DND-41 (cell line): ENCODE data around the gene MAP1LC3B2.

Experiments used
- CTCF ChIP-seq: IDR thresholded peaks from 2 replicates; pipeline ENCODE4 v1.5.1; 2012; ENCODE audit warnings: borderline replicate concordance, low read length, moderate library complexity, mild to moderate bottlenecking; ENCODE audit not compliant: poor library complexity, severe bottlenecking; ENCODE audit errors: extremely low read depth
- EZH2 ChIP-seq: IDR thresholded peaks from 3 replicates; pipeline ENCODE4 v1.6.1; 2012; ENCODE audit warnings: borderline replicate concordance, low read depth, mild to moderate bottlenecking, moderate library complexity, low read length, inconsistent platforms; ENCODE audit not compliant: severe bottlenecking

DNA sequence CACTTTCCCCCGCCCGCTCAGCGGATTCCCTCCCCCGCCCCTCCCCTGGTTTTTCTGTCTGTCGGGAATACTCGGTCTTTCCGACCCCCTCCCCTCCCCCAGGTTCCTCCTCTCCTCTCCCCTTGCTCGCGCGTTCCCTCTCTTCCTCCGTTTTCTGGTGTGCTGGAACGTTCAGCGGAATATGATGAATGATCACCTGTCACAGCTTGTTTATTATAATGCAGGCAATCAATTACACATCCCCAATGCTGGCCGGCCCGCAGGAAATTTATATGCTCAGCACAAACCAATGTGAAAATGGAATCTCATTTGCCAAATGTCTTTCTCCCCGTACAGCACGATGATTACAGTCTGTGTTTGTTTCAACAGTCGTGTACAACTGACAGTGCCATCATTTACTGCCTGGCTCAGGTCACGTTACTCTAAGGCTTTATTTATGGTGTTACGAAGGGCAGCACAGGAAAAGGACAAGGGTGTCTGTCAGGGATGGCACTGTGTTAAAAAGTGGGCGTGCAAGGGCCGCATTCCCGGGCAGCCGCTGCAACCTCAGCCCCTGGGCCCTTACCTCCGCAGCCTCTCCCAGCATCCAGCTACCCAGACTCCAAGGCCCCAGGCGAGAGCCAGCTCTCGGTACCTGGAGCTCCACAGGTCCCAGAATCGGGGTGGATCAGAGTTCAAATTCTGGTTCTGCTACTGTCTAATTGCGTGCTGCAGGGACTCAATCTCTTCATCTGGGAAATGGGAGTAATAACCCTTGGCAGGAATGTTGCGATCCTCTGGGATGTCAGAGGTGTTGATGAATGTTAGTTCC lies 24.7 kb upstream of the MAP1LC3B2 start:
- no peak for TF ChIP-seq CTCF
- TF ChIP-seq EZH2 = no peak
